Measurements from ENCODE around the gene KDM6A. TPM values are rescaled to one million over a fixed set of nuclear protein-coding genes. Genes with fewer than 3 reads are reported as not detected.
"Not testable (repeated sequence)": the region's sequence is repeated elsewhere in the genome, so short reads cannot be mapped to it uniquely, and the experiment has no call there.

KDM6A gene
- total RNA-seq, 1 donor from 2014 or later = 8.5 TPM

DNA sequence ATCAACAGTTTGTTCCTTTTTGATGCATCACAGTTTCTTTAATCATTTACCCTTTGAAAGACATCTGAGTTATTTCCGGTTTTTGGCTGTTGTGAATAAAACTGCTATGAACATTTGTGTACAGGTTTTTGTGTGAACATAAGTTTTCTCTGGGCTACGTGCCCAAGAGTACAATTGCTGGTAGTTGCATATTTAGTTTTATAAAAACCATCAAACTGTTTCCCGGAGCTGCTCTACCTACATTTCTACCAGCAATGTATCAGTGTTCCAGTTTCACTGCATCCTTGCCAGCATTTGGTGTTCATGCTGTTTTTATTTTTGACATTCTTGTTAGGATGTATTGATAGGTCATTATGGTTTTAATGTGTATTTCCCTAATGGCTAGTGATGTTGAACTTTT lies 17.3 kb downstream of the KDM6A start:
- TF ChIP-seq, protein P1, sequence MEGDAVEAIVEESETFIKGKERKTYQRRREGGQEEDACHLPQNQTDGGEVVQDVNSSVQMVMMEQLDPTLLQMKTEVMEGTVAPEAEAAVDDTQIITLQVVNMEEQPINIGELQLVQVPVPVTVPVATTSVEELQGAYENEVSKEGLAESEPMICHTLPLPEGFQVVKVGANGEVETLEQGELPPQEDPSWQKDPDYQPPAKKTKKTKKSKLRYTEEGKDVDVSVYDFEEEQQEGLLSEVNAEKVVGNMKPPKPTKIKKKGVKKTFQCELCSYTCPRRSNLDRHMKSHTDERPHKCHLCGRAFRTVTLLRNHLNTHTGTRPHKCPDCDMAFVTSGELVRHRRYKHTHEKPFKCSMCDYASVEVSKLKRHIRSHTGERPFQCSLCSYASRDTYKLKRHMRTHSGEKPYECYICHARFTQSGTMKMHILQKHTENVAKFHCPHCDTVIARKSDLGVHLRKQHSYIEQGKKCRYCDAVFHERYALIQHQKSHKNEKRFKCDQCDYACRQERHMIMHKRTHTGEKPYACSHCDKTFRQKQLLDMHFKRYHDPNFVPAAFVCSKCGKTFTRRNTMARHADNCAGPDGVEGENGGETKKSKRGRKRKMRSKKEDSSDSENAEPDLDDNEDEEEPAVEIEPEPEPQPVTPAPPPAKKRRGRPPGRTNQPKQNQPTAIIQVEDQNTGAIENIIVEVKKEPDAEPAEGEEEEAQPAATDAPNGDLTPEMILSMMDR (conservative IDR thresholded peaks at IDR 0.05; ENCODE audit: low read depth, low read length) = no peak
- DNase-seq (ENCODE audit: low read depth) = no peak
- H3K4me3 ChIP-seq (ENCODE audit: low read depth, low read length) = no peak overlapping the region

DNA sequence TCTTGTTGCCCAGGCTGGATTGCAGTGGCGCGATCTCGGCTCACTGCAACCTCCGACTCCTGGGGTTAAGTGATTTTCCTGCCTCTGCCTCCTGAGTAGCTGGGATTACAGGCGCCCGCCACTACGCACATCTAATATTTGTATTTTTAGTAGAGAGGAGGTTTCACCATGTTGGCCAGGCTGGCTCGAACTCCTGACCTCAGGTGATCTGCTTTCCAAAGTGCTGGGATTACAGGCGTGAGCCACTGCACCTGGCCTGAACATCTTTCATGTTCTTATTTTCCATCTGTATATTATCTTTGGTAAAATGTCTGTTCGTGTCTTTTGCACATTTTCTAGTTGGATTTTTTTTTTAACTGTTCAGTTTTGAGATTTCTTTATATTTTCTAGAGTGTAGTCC lies 17.7 kb downstream of the KDM6A start:
- not testable (repeated sequence) for DNase-seq (ENCODE audit: low read depth); H3K4me3 ChIP-seq (ENCODE audit: low read depth, low read length)

DNA sequence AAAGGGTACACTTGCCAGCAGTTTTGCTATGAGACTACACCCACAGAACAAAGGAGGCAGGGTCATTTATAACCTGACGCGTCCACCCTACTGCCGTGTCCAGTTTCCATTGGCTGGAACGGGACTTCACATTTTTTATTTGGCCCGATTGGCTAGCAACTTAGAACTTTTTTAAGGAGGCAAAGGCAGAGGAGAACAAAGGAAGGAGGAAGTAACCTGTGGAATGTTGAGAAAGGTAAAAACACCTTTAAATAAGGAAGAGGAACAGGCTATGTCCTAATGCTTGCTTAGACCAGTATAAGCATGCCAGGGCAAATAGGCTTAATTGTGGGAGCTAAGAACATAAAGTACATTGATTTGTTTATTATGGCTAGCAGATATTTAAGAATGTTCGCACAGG lies 18.7 kb downstream of the KDM6A start:
- no peak for DNase-seq (ENCODE audit: low read depth)
- H3K4me3 ChIP-seq (ENCODE audit: low read depth, low read length) = no peak overlapping the region
- TF ChIP-seq, protein P1 (conservative IDR thresholded peaks at IDR 0.05; ENCODE audit: low read depth, low read length) = no peak

DNA sequence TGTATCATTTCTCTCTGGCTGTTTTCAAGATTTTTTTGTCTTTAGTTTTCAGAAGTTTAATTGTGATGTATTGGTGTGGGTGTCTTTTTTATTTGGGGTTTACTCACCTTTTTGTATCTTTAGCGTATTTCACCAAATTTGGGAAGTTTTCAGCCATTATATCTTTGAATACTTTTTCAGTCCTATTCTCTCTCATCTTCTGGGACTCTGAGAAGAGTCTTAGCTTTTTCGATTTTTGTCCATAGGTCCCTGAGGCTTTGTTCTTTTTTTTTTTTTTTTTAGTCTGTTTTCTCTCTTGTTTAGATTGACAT lies 23.8 kb downstream of the KDM6A start:
- DNase-seq (ENCODE audit: low read depth) = no peak
- TF ChIP-seq, protein P1 (conservative IDR thresholded peaks at IDR 0.05; ENCODE audit: low read depth, low read length) = no peak
- H3K4me3 ChIP-seq (ENCODE audit: low read depth, low read length) = no peak overlapping the region

DNA sequence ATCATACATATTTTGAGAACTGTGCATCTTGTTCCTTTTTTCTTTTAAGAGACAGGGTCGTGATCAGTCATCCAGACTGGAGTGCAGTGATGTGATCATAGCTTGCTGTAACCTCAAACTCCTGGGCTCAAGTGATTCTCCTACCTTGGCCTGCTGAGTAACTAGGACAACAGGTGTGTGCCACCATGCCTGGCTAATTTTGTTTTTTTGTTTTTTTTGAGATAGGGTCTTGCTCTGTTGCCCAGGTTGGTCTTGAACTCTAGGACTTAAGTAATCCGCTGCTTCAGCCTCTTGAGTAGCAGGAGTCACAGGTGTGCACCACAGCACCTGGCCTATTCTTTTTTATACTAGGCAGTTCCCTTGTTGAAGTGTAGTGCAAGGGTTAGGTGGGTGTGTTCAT lies 24.6 kb downstream of the KDM6A start:
- TF ChIP-seq, protein P1 (conservative IDR thresholded peaks at IDR 0.05; ENCODE audit: low read depth, low read length) = no peak
- no peak overlapping the region for H3K4me3 ChIP-seq (ENCODE audit: low read depth, low read length)
- no peak for DNase-seq (ENCODE audit: low read depth)

DNA sequence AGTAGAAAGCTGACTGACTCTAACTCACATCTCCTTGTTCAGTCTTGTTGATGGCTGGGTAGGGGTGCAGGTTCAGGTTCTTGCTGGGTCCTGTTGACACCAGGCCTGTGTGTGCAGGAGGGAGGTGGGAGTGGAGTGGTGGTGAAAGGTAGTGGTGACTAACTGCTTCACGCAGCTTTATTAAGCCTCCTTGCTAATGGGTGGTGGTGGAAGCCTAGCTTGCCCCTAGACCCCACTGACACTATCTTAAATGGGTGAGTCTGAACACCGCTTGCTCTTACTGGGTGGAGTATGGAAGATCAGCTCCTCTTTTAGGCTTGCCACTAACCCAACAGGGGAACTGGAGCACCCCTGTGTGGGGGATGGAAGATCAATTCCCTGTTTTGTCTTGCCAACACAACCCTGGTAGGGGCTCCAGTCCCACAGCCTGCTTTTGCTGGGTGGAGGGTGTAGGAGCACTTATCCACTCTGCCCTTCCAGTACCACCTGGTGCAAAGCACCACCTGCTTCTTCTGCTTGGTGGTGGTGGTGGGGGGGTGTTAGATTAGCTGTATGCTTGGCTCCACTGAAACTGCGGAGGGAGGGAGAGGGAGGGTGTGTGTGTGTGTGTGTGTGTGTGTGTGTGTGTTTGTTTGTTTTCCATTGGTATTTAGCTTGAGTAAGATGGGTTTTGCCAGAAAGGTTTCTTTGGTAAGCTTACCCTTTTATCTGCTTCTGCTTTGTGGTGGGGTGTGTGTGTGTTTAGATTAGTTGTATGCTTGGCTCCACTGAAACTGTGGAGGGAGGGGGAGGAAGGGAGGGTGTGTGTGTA lies 25.6 kb downstream of the KDM6A start:
- no peak for DNase-seq (ENCODE audit: low read depth)
- no peak overlapping the region for H3K4me3 ChIP-seq (ENCODE audit: low read depth, low read length)
- TF ChIP-seq, protein P1 (conservative IDR thresholded peaks at IDR 0.05; ENCODE audit: low read depth, low read length) = no peak

DNA sequence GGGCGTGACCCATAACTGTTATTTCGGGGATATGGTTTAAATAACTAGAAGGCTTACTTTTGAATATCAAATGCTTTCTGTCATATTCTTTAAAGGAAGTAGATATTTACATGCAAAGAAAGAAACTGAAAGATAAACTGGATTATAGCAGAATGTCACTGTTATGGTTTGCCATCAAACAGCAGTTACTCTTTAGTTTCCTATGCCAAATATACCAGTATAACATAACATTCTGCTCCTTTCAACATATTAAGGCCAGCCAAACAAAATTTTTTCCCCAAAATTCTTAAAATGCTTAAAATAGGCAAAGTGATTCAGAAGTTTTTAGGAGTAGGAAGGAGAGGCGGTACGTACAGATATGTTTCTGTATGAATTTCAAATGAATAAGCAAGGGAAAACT lies 27.0 kb downstream of the KDM6A start:
- H3K4me3 ChIP-seq (ENCODE audit: low read depth, low read length) = no peak overlapping the region
- TF ChIP-seq, protein P1 (conservative IDR thresholded peaks at IDR 0.05; ENCODE audit: low read depth, low read length) = no peak
- no peak for DNase-seq (ENCODE audit: low read depth)
